ENCODE results near the gene DIPK1B.

Gene DIPK1B

DNA sequence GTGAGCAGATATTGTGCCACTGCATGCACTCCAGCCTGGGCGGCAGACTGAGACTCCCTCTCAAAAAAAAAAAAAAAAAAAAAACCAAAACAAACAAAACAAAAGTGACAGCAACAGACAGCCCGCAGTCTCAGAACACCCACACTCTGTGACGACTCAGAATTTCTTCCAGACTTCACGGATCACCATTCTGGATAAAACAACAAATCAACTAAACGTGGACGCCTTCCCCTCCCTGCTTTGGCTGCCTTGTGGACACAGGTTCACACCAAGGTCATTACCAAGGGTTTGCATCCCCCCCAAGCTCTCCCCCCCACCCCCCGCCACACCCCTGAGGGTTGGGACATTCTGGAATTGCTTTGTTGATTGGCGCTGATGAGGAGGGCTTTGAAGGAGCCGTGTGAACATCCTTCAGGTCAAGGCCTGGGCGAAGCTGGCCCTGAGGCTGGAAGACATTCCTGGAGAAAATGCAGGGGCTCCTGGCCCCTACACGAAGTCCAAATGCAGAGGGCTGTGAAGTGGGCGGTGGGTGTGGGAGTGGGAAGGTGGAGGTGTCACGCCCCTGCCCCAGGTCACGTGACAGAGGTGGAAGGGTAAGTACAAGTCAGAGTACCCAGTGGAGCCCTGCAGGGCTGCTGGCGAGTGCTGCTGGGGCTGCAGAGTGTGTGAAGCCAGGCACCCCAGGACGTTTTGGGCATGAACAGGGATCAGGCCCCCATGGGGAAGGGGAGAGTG lies 20.2 kb downstream of the DIPK1B start:
- Mint-ChIP-seq H3K4me3 (no peak overlapping the region), H3K27ac (peak overlapping the region; percentile 41), H3K4me1 (ENCODE audit: low read depth) (peaks cover 8% of the 10 kb centered on the region), H3K36me3 (ENCODE audit: low read depth) (peaks cover under 1% of the 10 kb centered on the region), H3K27me3 (ENCODE audit: low read depth) (no peaks in the 10 kb centered on the region), H3K9me3 (no peaks in the 10 kb centered on the region)
- DNase-seq (ENCODE audit: low spot score): no peak

- no peaks in the 10 kb centered on the region for H3K9me3 Mint-ChIP-seq
- no peaks in the 10 kb centered on the region for H3K27me3 Mint-ChIP-seq (ENCODE audit: low read depth)
- no peaks in the 10 kb centered on the region for H3K36me3 Mint-ChIP-seq (ENCODE audit: low read depth)
- no peak overlapping the region for H3K27ac Mint-ChIP-seq
- H3K4me1 Mint-ChIP-seq (ENCODE audit: low read depth): peaks cover 8% of the 10 kb centered on the region
- DNase-seq (ENCODE audit: low spot score): no peak
- H3K4me3 Mint-ChIP-seq: no peak overlapping the region
Observed at GRCh38 chr9:136733611-136734010, 21.2 kb downstream of the DIPK1B start.

DNA sequence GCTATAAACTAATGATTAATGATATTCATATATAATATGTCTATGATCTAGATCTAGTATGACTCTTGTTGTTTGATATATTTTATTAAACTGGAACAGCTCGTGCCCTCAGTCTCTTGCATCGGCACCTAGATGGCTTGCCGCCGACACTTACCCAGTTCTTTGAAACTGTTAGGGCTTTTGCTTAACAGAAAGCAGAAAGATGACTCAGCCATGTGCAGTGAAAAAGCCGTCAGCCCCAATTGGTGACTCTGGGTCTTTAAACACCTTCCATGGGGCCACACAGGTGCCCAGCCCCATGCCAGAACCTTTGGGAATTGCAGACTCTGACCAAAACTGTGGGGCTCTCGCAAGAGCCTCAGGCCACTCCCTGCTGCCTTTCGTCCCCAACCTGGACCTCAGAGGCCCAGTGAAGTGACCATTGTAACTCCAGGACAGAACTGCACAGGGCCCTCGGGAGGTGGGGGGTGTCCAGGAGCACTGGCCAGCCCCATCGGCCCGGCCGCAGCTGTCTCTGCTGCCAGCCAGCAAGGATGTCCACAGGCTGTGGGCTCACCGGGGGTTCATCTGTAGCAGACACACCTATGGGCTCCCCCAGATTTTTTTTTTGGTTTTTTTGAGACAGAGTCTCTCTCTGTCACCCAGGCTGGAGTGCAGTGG lies 22.6 kb downstream of the DIPK1B start:
- H3K36me3 Mint-ChIP-seq (ENCODE audit: low read depth): no peaks in the 10 kb centered on the region
- no peak overlapping the region for H3K27ac Mint-ChIP-seq
- no peak overlapping the region for H3K4me3 Mint-ChIP-seq
- no peaks in the 10 kb centered on the region for H3K9me3 Mint-ChIP-seq
- peaks cover 7% of the 10 kb centered on the region for H3K4me1 Mint-ChIP-seq (ENCODE audit: low read depth)
- H3K27me3 Mint-ChIP-seq (ENCODE audit: low read depth): no peaks in the 10 kb centered on the region
- no peak for DNase-seq (ENCODE audit: low spot score)

DNA sequence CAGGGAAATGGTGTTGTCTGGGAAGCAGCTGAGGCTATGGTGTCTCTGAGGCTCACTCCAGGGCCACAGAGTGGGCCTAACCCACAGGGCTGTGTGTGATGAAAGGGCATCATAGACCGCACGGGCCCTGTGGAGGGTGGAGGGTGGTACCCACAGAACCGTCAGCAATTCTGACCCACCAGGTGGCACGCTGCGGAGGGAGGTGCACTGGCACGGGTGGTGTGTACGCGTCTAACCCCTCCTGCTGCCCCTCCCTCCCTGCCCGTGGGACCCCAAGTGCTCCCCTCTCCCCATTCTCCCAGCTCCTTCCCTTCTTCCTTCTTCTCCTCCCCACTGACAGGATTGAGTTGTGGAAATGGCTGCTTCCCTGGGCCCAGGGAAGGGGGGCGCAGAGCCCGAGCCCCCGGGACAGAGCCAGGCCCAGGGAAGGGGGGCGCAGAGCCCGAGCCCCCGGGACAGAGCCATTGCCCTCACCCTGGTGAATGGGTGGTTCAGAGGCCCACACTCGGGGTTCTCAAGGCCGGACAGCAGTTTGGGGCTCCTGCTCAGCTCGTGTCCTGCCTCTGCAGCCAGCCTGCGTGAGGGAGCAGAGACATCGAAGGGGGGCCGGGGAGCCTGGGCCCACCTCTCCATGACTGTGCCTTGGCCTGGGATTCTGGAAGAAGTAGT lies 23.6 kb downstream of the DIPK1B start:
- Mint-ChIP-seq H3K36me3 (ENCODE audit: low read depth) (no peaks in the 10 kb centered on the region), H3K27me3 (ENCODE audit: low read depth) (no peaks in the 10 kb centered on the region), H3K9me3 (no peaks in the 10 kb centered on the region), H3K4me1 (ENCODE audit: low read depth) (peaks cover 4% of the 10 kb centered on the region), H3K4me3 (no peak overlapping the region), H3K27ac (no peak overlapping the region)
- no peak for DNase-seq (ENCODE audit: low spot score)

GRCh38 chr9:136738960-136739359 lies 26.6 kb downstream of the DIPK1B start:
- no peak for DNase-seq (ENCODE audit: low spot score)
- no peak overlapping the region for H3K4me3 Mint-ChIP-seq

GRCh38 chr9:136739509-136739908 lies 27.1 kb downstream of the DIPK1B start:
- no peak overlapping the region for H3K4me3 Mint-ChIP-seq
- H3K4me1 Mint-ChIP-seq (ENCODE audit: low read depth): no peaks in the 10 kb centered on the region
- no peak for DNase-seq (ENCODE audit: low spot score)
- H3K36me3 Mint-ChIP-seq (ENCODE audit: low read depth): no peaks in the 10 kb centered on the region
- H3K9me3 Mint-ChIP-seq: no peaks in the 10 kb centered on the region
- peaks cover 5% of the 10 kb centered on the region for H3K27me3 Mint-ChIP-seq (ENCODE audit: low read depth)
- H3K27ac Mint-ChIP-seq: no peak overlapping the region

More at GRCh38 chr9:136738960-136739359, 26.6 kb downstream of the DIPK1B start:
- Mint-ChIP-seq H3K36me3 (ENCODE audit: low read depth) (no peaks in the 10 kb centered on the region), H3K4me1 (ENCODE audit: low read depth) (no peaks in the 10 kb centered on the region), H3K27me3 (ENCODE audit: low read depth) (peaks cover 5% of the 10 kb centered on the region), H3K27ac (no peak overlapping the region), H3K9me3 (no peaks in the 10 kb centered on the region)

DNA sequence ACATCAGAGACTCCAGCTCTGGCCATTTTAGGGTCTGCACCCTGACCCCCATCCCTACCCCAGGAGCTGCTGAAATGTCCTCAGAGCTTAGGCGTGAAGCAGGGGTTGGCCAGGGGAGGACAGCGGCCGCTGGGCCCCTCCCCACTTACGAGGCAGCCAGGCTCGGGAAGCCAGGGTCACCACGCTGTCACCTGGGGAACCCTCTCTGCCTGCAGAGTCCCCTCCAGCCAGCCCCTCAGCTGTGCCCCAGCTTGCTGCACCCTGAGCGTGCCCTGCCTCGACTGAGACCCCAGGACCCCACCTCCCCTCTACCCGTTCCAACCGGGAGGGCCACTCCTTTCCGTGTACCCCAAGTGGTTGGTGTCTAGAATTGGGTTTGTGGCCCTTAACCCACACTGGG lies 27.7 kb downstream of the DIPK1B start:
- H3K4me1 Mint-ChIP-seq (ENCODE audit: low read depth): no peaks in the 10 kb centered on the region
- no peaks in the 10 kb centered on the region for H3K36me3 Mint-ChIP-seq (ENCODE audit: low read depth)
- no peak overlapping the region for H3K27ac Mint-ChIP-seq
- H3K4me3 Mint-ChIP-seq: no peak overlapping the region
- no peak for DNase-seq (ENCODE audit: low spot score)
- no peaks in the 10 kb centered on the region for H3K9me3 Mint-ChIP-seq
- peaks cover 5% of the 10 kb centered on the region for H3K27me3 Mint-ChIP-seq (ENCODE audit: low read depth)

- H3K9me3 Mint-ChIP-seq: no peaks in the 10 kb centered on the region
- H3K36me3 Mint-ChIP-seq (ENCODE audit: low read depth): no peaks in the 10 kb centered on the region
- H3K27me3 Mint-ChIP-seq (ENCODE audit: low read depth): peaks cover 5% of the 10 kb centered on the region
- no peak overlapping the region for H3K27ac Mint-ChIP-seq
- no peaks in the 10 kb centered on the region for H3K4me1 Mint-ChIP-seq (ENCODE audit: low read depth)
- DNase-seq (ENCODE audit: low spot score): no peak
- H3K4me3 Mint-ChIP-seq: no peak overlapping the region
Observed at GRCh38 chr9:136740491-136740890, 28.1 kb downstream of the DIPK1B start.

DNA sequence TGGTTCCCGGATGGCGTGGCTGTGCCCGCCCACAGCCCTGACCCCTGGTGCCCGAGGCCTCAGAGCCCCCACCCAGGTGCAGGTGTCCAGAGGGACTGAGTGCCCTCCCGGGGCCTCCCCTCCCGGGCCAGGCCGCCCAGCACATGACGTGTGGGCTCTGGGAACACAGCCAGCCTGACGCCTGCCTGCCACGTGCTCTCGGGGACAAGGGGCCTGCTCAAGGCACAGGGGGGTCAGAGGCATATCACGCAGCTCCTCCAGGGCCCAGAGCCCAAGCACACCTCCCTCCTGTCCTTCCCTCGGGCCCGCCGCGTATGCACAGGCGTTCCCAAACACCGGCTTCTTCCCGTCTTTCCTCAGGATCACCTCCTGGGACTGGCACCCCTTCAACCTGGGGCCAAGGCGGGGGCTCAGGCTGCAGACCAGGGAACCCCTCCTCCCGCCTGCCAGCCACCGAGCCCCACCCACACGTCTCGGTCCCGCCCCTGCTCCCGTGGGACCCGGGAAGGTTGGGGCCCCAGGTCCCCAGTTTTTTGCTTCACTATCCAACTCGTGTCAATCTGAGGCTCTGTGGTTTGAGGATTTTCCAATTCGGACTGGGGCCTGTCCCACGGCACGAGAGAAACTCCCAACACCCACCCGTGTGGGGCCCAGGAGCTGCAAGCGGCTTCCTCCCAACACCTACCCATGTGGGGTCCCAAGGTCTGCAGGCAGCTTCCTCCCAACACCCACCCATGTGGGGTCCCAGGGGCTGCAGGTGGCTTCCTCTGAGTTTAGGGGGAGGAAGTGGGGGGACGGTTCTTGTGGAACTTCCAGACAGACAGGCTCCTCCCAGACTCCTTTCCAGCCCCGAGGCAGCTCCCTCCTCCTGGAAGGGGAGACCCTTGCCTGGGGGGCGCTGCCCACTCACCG lies 28.9 kb downstream of the DIPK1B start:
- Mint-ChIP-seq H3K27me3 (ENCODE audit: low read depth) (peaks cover 5% of the 10 kb centered on the region), H3K27ac (no peak overlapping the region), H3K36me3 (ENCODE audit: low read depth) (no peaks in the 10 kb centered on the region), H3K4me3 (no peak overlapping the region), H3K9me3 (no peaks in the 10 kb centered on the region), H3K4me1 (ENCODE audit: low read depth) (no peaks in the 10 kb centered on the region)
- DNase-seq (ENCODE audit: low spot score): no peak

DNA sequence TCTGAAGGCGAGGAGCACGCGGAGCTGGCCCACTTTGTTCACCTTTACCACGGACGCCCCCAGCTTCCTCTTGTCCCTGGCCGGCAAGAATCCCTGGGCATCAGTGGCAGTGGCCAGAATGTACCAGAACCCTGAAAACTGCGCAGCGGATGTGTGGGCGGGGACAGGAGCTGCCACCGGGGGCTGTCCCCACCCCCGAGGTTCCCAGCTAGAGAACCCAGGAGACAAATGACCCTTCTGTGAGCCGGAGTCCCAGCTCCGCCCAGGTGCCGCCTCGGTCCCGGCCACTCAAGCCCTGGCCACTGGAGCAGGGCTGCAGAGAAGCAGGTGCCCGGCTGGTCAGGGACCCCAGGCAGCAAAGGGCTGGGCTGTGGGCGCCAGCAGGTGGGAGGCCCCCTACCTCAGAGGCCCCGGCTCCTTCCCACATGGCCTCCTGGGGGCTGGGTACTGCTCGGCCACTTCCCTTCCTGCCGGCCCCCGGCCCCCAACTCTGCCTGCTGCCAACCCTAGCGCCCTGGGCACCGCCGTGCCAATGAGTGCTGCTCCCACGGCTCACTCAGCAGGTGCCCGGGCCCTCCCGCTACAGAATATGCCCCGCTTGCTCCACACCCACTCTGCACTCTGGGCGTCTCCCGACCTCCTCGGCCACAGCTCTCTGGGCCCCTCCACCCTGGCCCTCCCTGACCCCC lies 29.7 kb downstream of the DIPK1B start:
- Mint-ChIP-seq H3K27me3 (ENCODE audit: low read depth) (peaks cover 5% of the 10 kb centered on the region), H3K4me1 (ENCODE audit: low read depth) (no peaks in the 10 kb centered on the region), H3K9me3 (no peaks in the 10 kb centered on the region), H3K36me3 (ENCODE audit: low read depth) (no peaks in the 10 kb centered on the region), H3K4me3 (no peak overlapping the region), H3K27ac (no peak overlapping the region)
- DNase-seq (ENCODE audit: low spot score): peak; percentile 52

- no peak for DNase-seq (ENCODE audit: low spot score)
- Mint-ChIP-seq H3K27ac (no peak within 1 kb of the TSS), H3K9me3 (no peaks in the 10 kb centered on the region), H3K36me3 (ENCODE audit: low read depth) (no peaks in the 10 kb centered on the region), H3K4me1 (ENCODE audit: low read depth) (no peaks in the 10 kb centered on the region), H3K4me3 (no peak within 1 kb of the TSS), H3K27me3 (ENCODE audit: low read depth) (peaks cover 5% of the 10 kb centered on the region)
Observed at GRCh38 chr9:136742591-136743391, 30.4 kb downstream of the DIPK1B start, which contains the start of gene LCN10. TSS of gene LCN10 (minus strand) at chr9:136742940. CDS start at chr9:136742903, 37 bp downstream.

GRCh38 chr9:136743639-136744211 lies 31.4 kb downstream of the DIPK1B start:
- Mint-ChIP-seq H3K9me3 (no peaks in the 10 kb centered on the region), H3K4me1 (ENCODE audit: low read depth) (no peaks in the 10 kb centered on the region), H3K4me3 (no peak overlapping the region), H3K27ac (no peak overlapping the region), H3K36me3 (ENCODE audit: low read depth) (no peaks in the 10 kb centered on the region), H3K27me3 (ENCODE audit: low read depth) (peaks cover 5% of the 10 kb centered on the region)
- no peak for DNase-seq (ENCODE audit: low spot score)

Data from T-helper 2 cell treated with Interferon-gamma antibody and Interleukin-4, amounts not matched to agents 5 μg/mL and 100 μg/mL, for 36 hours (primary cell).